ENCODE results near the gene INMT. TPM values are rescaled to one million over a fixed set of nuclear protein-coding genes. Genes with fewer than 3 reads are reported as not detected.

INMT gene
- total and polyA plus RNA-seq, 10 of the 15 experiments (the other 5 are each of a cell fraction or from before 2014, with no cell fraction given), result 0.03 to 0.20 (median 0.10) TPM; not detected in 7

DNA sequence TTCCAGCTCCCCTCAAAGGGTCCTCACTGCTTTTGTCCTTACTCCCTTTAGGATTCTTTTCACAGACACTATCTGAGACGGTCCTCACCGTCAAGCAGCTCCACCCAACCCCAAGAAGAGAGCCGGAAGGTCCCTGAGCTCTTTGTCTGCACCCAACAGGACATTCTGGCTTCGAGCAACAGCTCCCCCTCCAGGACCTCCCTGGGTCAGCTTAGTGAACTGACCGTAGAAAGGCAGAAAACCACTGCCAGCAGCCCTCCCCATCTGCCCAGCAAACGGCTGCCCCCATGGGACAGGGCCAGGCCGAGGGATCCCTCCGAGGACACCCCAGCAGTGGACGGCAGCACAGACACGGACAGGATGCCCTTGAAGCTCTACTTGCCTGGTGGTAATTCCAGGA lies 39.2 kb downstream of the INMT start:
- no peak for DNase-seq (ENCODE audit: low read depth, low spot score)

More for the DNA sequence above, 39.2 kb downstream of the INMT start:
- no peaks in the 10 kb centered on the region for H3K9me3 ChIP-seq (replicated peaks; ENCODE audit: control insufficient read depth, insufficient read depth, low read length)
- no peak overlapping the region for H3K9ac ChIP-seq (ENCODE audit: control insufficient read depth, insufficient read depth, low read length)
- no peak overlapping the region for H3K27ac ChIP-seq (ENCODE audit: control insufficient read depth, insufficient read depth)
- H3K27me3 ChIP-seq (replicated peaks in 1 of 2; ENCODE audit: control insufficient read depth in 2 of 2, insufficient read depth in 2 of 2, low read length in 1 of 2), result no peaks in the 10 kb centered on the region
- H3K4me3 ChIP-seq, result no peak overlapping the region
- intact Hi-C loops (cut with micrococcal nuclease; ENCODE audit: unreplicated experiment), result no loop called here
- ChIA-PET CTCF (interaction anchor here (0.9 to 1.3 kb wide), 5 partner anchors 8 to 331 kb away, joined by 3 to 5 read pairs (median 4); no protein-coding TSS in a partner anchor), POLR2A (no interaction called here), SMC1A (ENCODE audit: uncharacterized antibody, unreplicated experiment) (interaction anchor here (0.7 to 1.0 kb wide), 2 partner anchors 19 to 26 kb away, joined by 3 read pairs; no protein-coding TSS in a partner anchor), RAD21 (ENCODE audit: unreplicated experiment) (no interaction called here)
- ATAC-seq (no peak), FAIRE-seq (no peak)
- H4K20me1 ChIP-seq (ENCODE audit: control insufficient read depth, insufficient read depth), result no peaks in the 10 kb centered on the region
- H3K4me2 ChIP-seq (ENCODE audit: control insufficient read depth, insufficient read depth), result no peak overlapping the region
- in situ Hi-C loops (cut with MboI), result no loop called here
- no TSS peak for BruUV-seq (replicated peaks)
- TF ChIP-seq NFYB (IDR thresholded peaks at IDR 0.05; ENCODE audit: insufficient read depth, low read depth, low read length), result no peak
- no peak for TF ChIP-seq TBL1XR1 (IDR thresholded peaks at IDR 0.05; ENCODE audit: low read depth, low read length)
- no peak for TF ChIP-seq EZH2 (IDR thresholded peaks at IDR 0.05; ENCODE audit: borderline replicate concordance, control insufficient read depth, low read depth, low read length)
- TF ChIP-seq KLF5 (IDR thresholded peaks at IDR 0.05; ENCODE audit: partially characterized antibody), result no peak
- TF ChIP-seq, protein P1, sequence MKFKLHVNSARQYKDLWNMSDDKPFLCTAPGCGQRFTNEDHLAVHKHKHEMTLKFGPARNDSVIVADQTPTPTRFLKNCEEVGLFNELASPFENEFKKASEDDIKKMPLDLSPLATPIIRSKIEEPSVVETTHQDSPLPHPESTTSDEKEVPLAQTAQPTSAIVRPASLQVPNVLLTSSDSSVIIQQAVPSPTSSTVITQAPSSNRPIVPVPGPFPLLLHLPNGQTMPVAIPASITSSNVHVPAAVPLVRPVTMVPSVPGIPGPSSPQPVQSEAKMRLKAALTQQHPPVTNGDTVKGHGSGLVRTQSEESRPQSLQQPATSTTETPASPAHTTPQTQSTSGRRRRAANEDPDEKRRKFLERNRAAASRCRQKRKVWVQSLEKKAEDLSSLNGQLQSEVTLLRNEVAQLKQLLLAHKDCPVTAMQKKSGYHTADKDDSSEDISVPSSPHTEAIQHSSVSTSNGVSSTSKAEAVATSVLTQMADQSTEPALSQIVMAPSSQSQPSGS (IDR thresholded peaks at IDR 0.05; ENCODE audit: low read length), result no peak
- TF ChIP-seq, protein P2, sequence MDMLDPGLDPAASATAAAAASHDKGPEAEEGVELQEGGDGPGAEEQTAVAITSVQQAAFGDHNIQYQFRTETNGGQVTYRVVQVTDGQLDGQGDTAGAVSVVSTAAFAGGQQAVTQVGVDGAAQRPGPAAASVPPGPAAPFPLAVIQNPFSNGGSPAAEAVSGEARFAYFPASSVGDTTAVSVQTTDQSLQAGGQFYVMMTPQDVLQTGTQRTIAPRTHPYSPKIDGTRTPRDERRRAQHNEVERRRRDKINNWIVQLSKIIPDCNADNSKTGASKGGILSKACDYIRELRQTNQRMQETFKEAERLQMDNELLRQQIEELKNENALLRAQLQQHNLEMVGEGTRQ (IDR thresholded peaks at IDR 0.05; ENCODE audit: borderline replicate concordance, low read depth, low read length), result no peak
- TF ChIP-seq CREM (IDR thresholded peaks at IDR 0.05; ENCODE audit: low read depth), result no peak
- TF ChIP-seq ZNF622 (IDR thresholded peaks at IDR 0.05), result no peak
- TF ChIP-seq SMAD5 (IDR thresholded peaks at IDR 0.05; ENCODE audit: low read depth), result no peak
- TF ChIP-seq, protein P3, sequence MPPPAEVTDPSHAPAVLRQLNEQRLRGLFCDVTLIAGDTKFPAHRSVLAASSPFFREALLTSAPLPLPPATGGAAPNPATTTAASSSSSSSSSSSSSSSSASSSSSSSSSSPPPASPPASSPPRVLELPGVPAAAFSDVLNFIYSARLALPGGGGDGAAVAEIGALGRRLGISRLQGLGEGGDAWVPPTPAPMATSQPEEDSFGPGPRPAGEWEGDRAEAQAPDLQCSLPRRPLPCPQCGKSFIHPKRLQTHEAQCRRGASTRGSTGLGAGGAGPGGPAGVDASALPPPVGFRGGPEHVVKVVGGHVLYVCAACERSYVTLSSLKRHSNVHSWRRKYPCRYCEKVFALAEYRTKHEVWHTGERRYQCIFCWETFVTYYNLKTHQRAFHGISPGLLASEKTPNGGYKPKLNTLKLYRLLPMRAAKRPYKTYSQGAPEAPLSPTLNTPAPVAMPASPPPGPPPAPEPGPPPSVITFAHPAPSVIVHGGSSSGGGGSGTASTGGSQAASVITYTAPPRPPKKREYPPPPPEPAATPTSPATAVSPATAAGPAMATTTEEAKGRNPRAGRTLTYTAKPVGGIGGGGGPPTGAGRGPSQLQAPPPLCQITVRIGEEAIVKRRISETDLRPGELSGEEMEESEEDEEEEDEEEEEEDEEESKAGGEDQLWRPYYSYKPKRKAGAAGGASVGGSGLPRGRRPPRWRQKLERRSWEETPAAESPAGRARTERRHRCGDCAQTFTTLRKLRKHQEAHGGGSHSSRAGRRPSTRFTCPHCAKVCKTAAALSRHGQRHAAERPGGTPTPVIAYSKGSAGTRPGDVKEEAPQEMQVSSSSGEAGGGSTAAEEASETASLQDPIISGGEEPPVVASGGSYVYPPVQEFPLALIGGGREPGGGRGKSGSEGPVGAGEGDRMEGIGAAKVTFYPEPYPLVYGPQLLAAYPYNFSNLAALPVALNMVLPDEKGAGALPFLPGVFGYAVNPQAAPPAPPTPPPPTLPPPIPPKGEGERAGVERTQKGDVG (CRISPR knock-in tag; IDR thresholded peaks at IDR 0.05), result no peak
- no peak for TF ChIP-seq ZNF207 (IDR thresholded peaks at IDR 0.05; ENCODE audit: borderline replicate concordance)
- TF ChIP-seq, protein P4, sequence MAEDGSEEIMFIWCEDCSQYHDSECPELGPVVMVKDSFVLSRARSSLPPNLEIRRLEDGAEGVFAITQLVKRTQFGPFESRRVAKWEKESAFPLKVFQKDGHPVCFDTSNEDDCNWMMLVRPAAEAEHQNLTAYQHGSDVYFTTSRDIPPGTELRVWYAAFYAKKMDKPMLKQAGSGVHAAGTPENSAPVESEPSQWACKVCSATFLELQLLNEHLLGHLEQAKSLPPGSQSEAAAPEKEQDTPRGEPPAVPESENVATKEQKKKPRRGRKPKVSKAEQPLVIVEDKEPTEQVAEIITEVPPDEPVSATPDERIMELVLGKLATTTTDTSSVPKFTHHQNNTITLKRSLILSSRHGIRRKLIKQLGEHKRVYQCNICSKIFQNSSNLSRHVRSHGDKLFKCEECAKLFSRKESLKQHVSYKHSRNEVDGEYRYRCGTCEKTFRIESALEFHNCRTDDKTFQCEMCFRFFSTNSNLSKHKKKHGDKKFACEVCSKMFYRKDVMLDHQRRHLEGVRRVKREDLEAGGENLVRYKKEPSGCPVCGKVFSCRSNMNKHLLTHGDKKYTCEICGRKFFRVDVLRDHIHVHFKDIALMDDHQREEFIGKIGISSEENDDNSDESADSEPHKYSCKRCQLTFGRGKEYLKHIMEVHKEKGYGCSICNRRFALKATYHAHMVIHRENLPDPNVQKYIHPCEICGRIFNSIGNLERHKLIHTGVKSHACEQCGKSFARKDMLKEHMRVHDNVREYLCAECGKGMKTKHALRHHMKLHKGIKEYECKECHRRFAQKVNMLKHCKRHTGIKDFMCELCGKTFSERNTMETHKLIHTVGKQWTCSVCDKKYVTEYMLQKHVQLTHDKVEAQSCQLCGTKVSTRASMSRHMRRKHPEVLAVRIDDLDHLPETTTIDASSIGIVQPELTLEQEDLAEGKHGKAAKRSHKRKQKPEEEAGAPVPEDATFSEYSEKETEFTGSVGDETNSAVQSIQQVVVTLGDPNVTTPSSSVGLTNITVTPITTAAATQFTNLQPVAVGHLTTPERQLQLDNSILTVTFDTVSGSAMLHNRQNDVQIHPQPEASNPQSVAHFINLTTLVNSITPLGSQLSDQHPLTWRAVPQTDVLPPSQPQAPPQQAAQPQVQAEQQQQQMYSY (CRISPR knock-in tag; IDR thresholded peaks at IDR 0.05), result no peak
- no peaks in the 10 kb centered on the region for H3K79me2 ChIP-seq (ENCODE audit: control insufficient read depth, insufficient read depth, low read length)
- no peak overlapping the region for H2AFZ ChIP-seq (ENCODE audit: control insufficient read depth, low read depth, low read length)
- 80% methylated on average over 10 of the region's 10 CpGs for WGBS (ENCODE audit: insufficient coverage, insufficient replicate concordance, low lambda C conversion rate, missing lambda C conversion rate)
- H3K36me3 ChIP-seq (ENCODE audit: control insufficient read depth in 2 of 2, insufficient read depth in 2 of 2, low read length in 1 of 2), result no peaks in the 10 kb centered on the region
- no peaks in the 10 kb centered on the region for H3K4me1 ChIP-seq (ENCODE audit: control insufficient read depth, insufficient read depth, low read length)
